Measurements from ENCODE around the gene GABARAP. TPM values are rescaled to one million over a fixed set of nuclear protein-coding genes. Genes with fewer than 3 reads are reported as not detected.

Gene GABARAP
- 100 to 1,000 TPM; 167 to 298 TPM for total RNA-seq

- Mint-ChIP-seq H3K27ac (peak within 1 kb of the TSS; percentile 91 to 99), H3K9me3 (no peaks in the 10 kb centered on the region), H3K36me3 (peaks cover 33 to 38% of the 10 kb centered on the region in 2 donors)
- ATAC-seq (peak; percentile 36 to 40), DNase-seq (ENCODE audit: low spot score in 2 of 2) (peak; percentile 87 to 94)
These were observed at the start of gene GABARAP for GRCh38 chr17:7241783-7242716. Gene GABARAP, minus strand, starts transcription at chr17:7242449. Its CDS starts 119 bp downstream, at chr17:7242330.

GRCh38 chr17:7290685-7291084, 48.4 kb upstream of the GABARAP start:
- Mint-ChIP-seq H3K27ac (no peak overlapping the region), H3K9me3 (no peaks in the 10 kb centered on the region)
- ATAC-seq = no peak

GRCh38 chr17:7290166-7290565, 47.9 kb upstream of the GABARAP start:
- Mint-ChIP-seq H3K9me3 (no peaks in the 10 kb centered on the region), H3K36me3 (peaks cover 0 to 1% of the 10 kb centered on the region in 2 donors), H3K27ac (no peak overlapping the region)
- DNase-seq (ENCODE audit: low spot score in 2 of 2) (no peak), ATAC-seq (no peak)

More at GRCh38 chr17:7290685-7291084, 48.4 kb upstream of the GABARAP start:
- peaks cover 0 to 6% of the 10 kb centered on the region in 2 donors for H3K36me3 Mint-ChIP-seq
- no peak for DNase-seq (ENCODE audit: low spot score in 2 of 2)

GRCh38 chr17:7289256-7290032, 47.2 kb upstream of the GABARAP start:
- Mint-ChIP-seq H3K36me3 (no peaks in the 10 kb centered on the region), H3K27ac (no peak overlapping the region)

GRCh38 chr17:7285679-7286078, 43.4 kb upstream of the GABARAP start:
- no peak overlapping the region for H3K27ac Mint-ChIP-seq
- no peak for DNase-seq (ENCODE audit: low spot score in 2 of 2)
- H3K36me3 Mint-ChIP-seq = no peaks in the 10 kb centered on the region

More at GRCh38 chr17:7289256-7290032, 47.2 kb upstream of the GABARAP start:
- H3K9me3 Mint-ChIP-seq = no peaks in the 10 kb centered on the region
- ATAC-seq = no peak
- DNase-seq (ENCODE audit: low spot score in 2 of 2) = no peak

GRCh38 chr17:7284911-7285310, 42.7 kb upstream of the GABARAP start:
- no peak overlapping the region for H3K27ac Mint-ChIP-seq
- DNase-seq (ENCODE audit: low spot score in 2 of 2) (no peak), ATAC-seq (no peak)
- H3K36me3 Mint-ChIP-seq = no peaks in the 10 kb centered on the region
- no peaks in the 10 kb centered on the region for H3K9me3 Mint-ChIP-seq

More at GRCh38 chr17:7285679-7286078, 43.4 kb upstream of the GABARAP start:
- H3K9me3 Mint-ChIP-seq = no peaks in the 10 kb centered on the region
- ATAC-seq = no peak

GRCh38 chr17:7283471-7284216, 41.4 kb upstream of the GABARAP start:
- Mint-ChIP-seq H3K27ac (no peak overlapping the region), H3K36me3 (no peaks in the 10 kb centered on the region), H3K9me3 (no peaks in the 10 kb centered on the region)

GRCh38 chr17:7282752-7283321, 40.6 kb upstream of the GABARAP start:
- no peak for DNase-seq (ENCODE audit: low spot score in 2 of 2)
- no peaks in the 10 kb centered on the region for H3K9me3 Mint-ChIP-seq
- H3K27ac Mint-ChIP-seq = no peak overlapping the region
- no peaks in the 10 kb centered on the region for H3K36me3 Mint-ChIP-seq
- ATAC-seq = no peak

More at GRCh38 chr17:7283471-7284216, 41.4 kb upstream of the GABARAP start:
- ATAC-seq = no peak
- DNase-seq (ENCODE audit: low spot score in 2 of 2) = no peak

GRCh38 chr17:7281953-7282751, 39.9 kb upstream of the GABARAP start:
- H3K36me3 Mint-ChIP-seq = no peaks in the 10 kb centered on the region
- H3K9me3 Mint-ChIP-seq = no peaks in the 10 kb centered on the region
- DNase-seq (ENCODE audit: low spot score in 2 of 2) (no peak), ATAC-seq (no peak)
- H3K27ac Mint-ChIP-seq = no peak overlapping the region

GRCh38 chr17:7281074-7281952, 39.1 kb upstream of the GABARAP start, which contains the start of gene SLC2A4:
Gene SLC2A4, plus strand, starts transcription at chr17:7281718. Its CDS starts 217 bp downstream, at chr17:7281935.
- ATAC-seq = peak; percentile 77 to 86
- peak; percentile 83 to 94 for DNase-seq (ENCODE audit: low spot score in 2 of 2)
- H3K36me3 Mint-ChIP-seq = no peaks in the 10 kb centered on the region
- no peak within 1 kb of the TSS for H3K27ac Mint-ChIP-seq
- H3K9me3 Mint-ChIP-seq = no peaks in the 10 kb centered on the region

GRCh38 chr17:7280519-7281073, 38.3 kb upstream of the GABARAP start:
- no peaks in the 10 kb centered on the region for H3K9me3 Mint-ChIP-seq
- H3K36me3 Mint-ChIP-seq = no peaks in the 10 kb centered on the region
- ATAC-seq = peak; percentile 83 to 88

GRCh38 chr17:7279448-7279847, 37.2 kb upstream of the GABARAP start:
- DNase-seq (ENCODE audit: low spot score in 2 of 2) (no peak), ATAC-seq (no peak)
- Mint-ChIP-seq H3K9me3 (no peaks in the 10 kb centered on the region), H3K27ac (no peak overlapping the region), H3K36me3 (no peaks in the 10 kb centered on the region)

More at GRCh38 chr17:7280519-7281073, 38.3 kb upstream of the GABARAP start:
- peak; percentile 84 to 89 for DNase-seq (ENCODE audit: low spot score in 2 of 2)
- no peak overlapping the region for H3K27ac Mint-ChIP-seq

GRCh38 chr17:7266784-7267183, 24.5 kb upstream of the GABARAP start:
- Mint-ChIP-seq H3K9me3 (no peaks in the 10 kb centered on the region), H3K36me3 (no peaks in the 10 kb centered on the region)

GRCh38 chr17:7263801-7264078, 21.5 kb upstream of the GABARAP start:
- H3K36me3 Mint-ChIP-seq = peaks cover 0 to 3% of the 10 kb centered on the region in 2 donors
- H3K9me3 Mint-ChIP-seq = no peaks in the 10 kb centered on the region
- ATAC-seq = no peak
- no peak for DNase-seq (ENCODE audit: low spot score in 2 of 2)
- no peak overlapping the region for H3K27ac Mint-ChIP-seq

More at GRCh38 chr17:7266784-7267183, 24.5 kb upstream of the GABARAP start:
- H3K27ac Mint-ChIP-seq = no peak overlapping the region
- DNase-seq (ENCODE audit: low spot score in 2 of 2) = no peak
- no peak for ATAC-seq

Data from activated naive CD4-positive, alpha-beta T cell treated with anti-CD3 and anti-CD28 coated beads, Interleukin-2, amount 50 U/mL, for 72 hours (primary cell).